ENCODE results near the gene CDK14. TPM values are rescaled to one million over a fixed set of nuclear protein-coding genes. Genes with fewer than 3 reads are reported as not detected.

Gene CDK14
- polyA plus RNA-seq, 3 donors = 1.7 to 2.5 (median 2.1) TPM

DNA sequence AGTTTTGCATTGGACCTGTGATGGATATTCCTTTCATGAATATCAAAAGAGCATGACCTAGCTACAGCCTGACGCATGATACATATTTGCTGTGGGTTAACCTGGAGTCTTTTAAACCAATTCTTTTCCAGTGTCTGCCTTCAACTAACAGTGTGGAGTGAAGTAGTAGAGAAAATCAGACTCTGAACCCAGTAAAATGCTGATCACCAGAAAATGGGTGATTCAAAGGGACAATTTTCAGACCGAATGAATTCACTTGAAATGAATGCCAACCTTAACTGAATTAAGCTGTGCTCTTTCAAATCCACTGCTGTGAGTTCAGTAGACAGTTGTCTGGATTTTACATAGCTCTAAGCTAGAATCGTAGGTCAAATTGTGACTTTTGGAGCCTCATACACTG is 123.0 kb downstream of the CDK14 start:
- Mint-ChIP-seq H3K36me3 (peaks cover 3% of the 10 kb centered on the region in 2 donors), H3K4me3 (no peak overlapping the region), H3K27me3 (ENCODE audit: low read depth in 3 of 3) (peaks cover 0 to 2% (median 0%) of the 10 kb centered on the region in 3 donors), H3K4me1 (no peaks in the 10 kb centered on the region), H3K9me3 (peaks cover 0 to 2% (median 0%) of the 10 kb centered on the region in 7 donors), H3K27ac (no peak overlapping the region)
- Histone ChIP-seq H2AFZ (ENCODE audit: insufficient read depth, low read depth, low read length, poor library complexity, severe bottlenecking) (no peak overlapping the region), H3K4me1 (ENCODE audit: control insufficient read depth in 1 of 2, insufficient read depth in 2 of 2, low read length in 2 of 2) (no peaks in the 10 kb centered on the region), H3K27ac (ENCODE audit: low read depth in 1 of 2, low read length in 2 of 2) (no peak overlapping the region), H4K20me1 (ENCODE audit: insufficient read depth, low read length) (no peaks in the 10 kb centered on the region), H3K36me3 (replicated peaks in 1 of 2; ENCODE audit: control insufficient read depth in 1 of 2, insufficient read depth in 2 of 2, low read length in 2 of 2) (no peaks in the 10 kb centered on the region), H3K4me3 (replicated peaks in 1 of 3; ENCODE audit: low read depth in 2 of 3, low read length in 3 of 3) (no peak overlapping the region), H3K27me3 (ENCODE audit: control insufficient read depth in 2 of 2, insufficient read depth in 2 of 2, low read length in 2 of 2) (no peaks in the 10 kb centered on the region), H3K79me2 (ENCODE audit: insufficient read depth, low read length) (no peaks in the 10 kb centered on the region), H3K4me2 (replicated peaks; ENCODE audit: extremely low read depth, low read length, poor library complexity, severe bottlenecking) (no peak overlapping the region), H3K9ac (ENCODE audit: insufficient read depth, low read length, poor library complexity, severe bottlenecking) (no peak overlapping the region), H3K9me3 (replicated peaks in 1 of 2; ENCODE audit: control insufficient read depth in 1 of 2, insufficient read depth in 1 of 2, low read length in 2 of 2) (no peaks in the 10 kb centered on the region)
- intact Hi-C loops (cut with micrococcal nuclease) = no loop called here
- no peak for DNase-seq
- WGBS (ENCODE audit: insufficient coverage) = no CpG with 5 or more reads among the region's 3 CpGs
- no peak for TF ChIP-seq CTCF (IDR thresholded peaks at IDR 0.05)

GRCh38 chr7:90720984-90721760 is 125.1 kb downstream of the CDK14 start:
- Histone ChIP-seq H4K20me1 (ENCODE audit: insufficient read depth, low read length) (no peaks in the 10 kb centered on the region), H3K27me3 (ENCODE audit: control insufficient read depth in 2 of 2, insufficient read depth in 2 of 2, low read length in 2 of 2) (no peaks in the 10 kb centered on the region), H3K4me2 (replicated peaks; ENCODE audit: extremely low read depth, low read length, poor library complexity, severe bottlenecking) (no peak overlapping the region), H3K9ac (ENCODE audit: insufficient read depth, low read length, poor library complexity, severe bottlenecking) (no peak overlapping the region), H3K79me2 (ENCODE audit: insufficient read depth, low read length) (no peaks in the 10 kb centered on the region), H3K4me1 (ENCODE audit: control insufficient read depth in 1 of 2, insufficient read depth in 2 of 2, low read length in 2 of 2) (peaks cover 0 to 4% of the 10 kb centered on the region in 2 donors), H3K27ac (ENCODE audit: low read depth in 1 of 2, low read length in 2 of 2) (no peak overlapping the region), H3K4me3 (replicated peaks in 1 of 3; ENCODE audit: low read depth in 2 of 3, low read length in 3 of 3) (no peak overlapping the region), H3K9me3 (replicated peaks in 1 of 2; ENCODE audit: control insufficient read depth in 1 of 2, insufficient read depth in 1 of 2, low read length in 2 of 2) (no peaks in the 10 kb centered on the region), H2AFZ (ENCODE audit: insufficient read depth, low read depth, low read length, poor library complexity, severe bottlenecking) (no peak overlapping the region), H3K36me3 (replicated peaks in 1 of 2; ENCODE audit: control insufficient read depth in 1 of 2, insufficient read depth in 2 of 2, low read length in 2 of 2) (no peaks in the 10 kb centered on the region)
- Mint-ChIP-seq H3K27me3 (ENCODE audit: low read depth in 3 of 3) (peaks cover 0 to 2% (median 0%) of the 10 kb centered on the region in 3 donors), H3K9me3 (no peaks in the 10 kb centered on the region), H3K4me1 (peaks cover 4% of the 10 kb centered on the region), H3K27ac (no peak overlapping the region), H3K4me3 (no peak overlapping the region), H3K36me3 (peaks cover 3% of the 10 kb centered on the region in 2 donors)
- no peak for TF ChIP-seq CTCF (IDR thresholded peaks at IDR 0.05)
- intact Hi-C loops (cut with micrococcal nuclease) = no loop called here
- no peak for DNase-seq
- WGBS (ENCODE audit: insufficient coverage) = 90% methylated on average over 4 of the region's 4 CpGs
